ENCODE results near the gene GPHA2. TPM values are rescaled to one million over a fixed set of nuclear protein-coding genes. Genes with fewer than 3 reads are reported as not detected.
A peak's percentile ranks its signal among the peaks of the same experiment; 100 is the strongest.

GPHA2 gene
- total and polyA plus RNA-seq, 2 of the 13 experiments (the other 11 are each of a cell fraction or from before 2014, with no cell fraction given), result 13.0 to 19.1 TPM

DNA sequence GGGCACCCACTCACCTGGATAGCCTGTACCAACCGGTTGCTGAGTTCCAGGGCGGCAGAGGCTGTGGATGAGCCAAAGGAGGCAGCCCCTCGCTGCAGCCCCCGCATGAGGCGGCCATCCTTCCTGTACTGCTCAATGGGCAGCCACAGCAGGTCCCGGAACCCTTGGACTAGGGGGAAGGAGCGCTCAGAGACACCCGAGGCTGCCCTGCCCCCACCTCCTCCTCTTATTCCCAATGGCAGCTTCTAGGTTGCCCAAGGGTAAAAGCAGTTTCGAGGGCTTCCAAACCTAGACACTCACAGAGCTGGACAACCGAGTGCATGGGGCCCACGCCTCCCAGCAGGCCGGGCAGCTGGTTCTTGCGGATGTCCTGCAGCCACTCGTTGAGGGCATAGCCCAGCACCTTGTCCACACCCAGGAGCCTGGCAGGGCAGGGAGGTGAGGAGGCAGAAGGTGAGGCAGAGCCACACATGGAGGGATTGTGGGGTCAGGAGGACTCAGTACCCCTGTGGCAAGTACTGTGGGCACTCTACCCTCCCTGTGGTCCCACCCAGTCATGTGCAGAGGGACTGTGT is 39.2 kb downstream of the GPHA2 start:
- ATAC-seq, result no peak
- 80% methylated on average over 3 of the region's 14 CpGs for WGBS (ENCODE audit: low lambda C conversion rate)
- DNase-seq (ENCODE audit: low spot score), result no peak
- TF ChIP-seq ATRX (CRISPR knock-in tag; IDR thresholded peaks at IDR 0.05; ENCODE audit: borderline replicate concordance), result no peak
- Histone ChIP-seq H4K20me1 (ENCODE audit: insufficient read depth, low read length) (no peaks in the 10 kb centered on the region), H3K36me3 (replicated peaks in 1 of 2; ENCODE audit: control insufficient read depth in 1 of 2, insufficient read depth in 2 of 2, low read length in 2 of 2) (peaks cover 10 to 24% of the 10 kb centered on the region in 2 experiments; a peak in 4 of 5 replicates), H3K9me3 (ENCODE audit: low read length) (no peaks in the 10 kb centered on the region), H3K79me2 (ENCODE audit: insufficient read depth, low read length) (peaks cover 17% of the 10 kb centered on the region), H3K4me1 (ENCODE audit: insufficient read depth, low read length) (peaks cover 24% of the 10 kb centered on the region), H3K27ac (ENCODE audit: extremely low read length, insufficient read depth, low read length) (no peak overlapping the region), H3K4me2 (ENCODE audit: low read depth, low read length) (no peak overlapping the region), H3K9ac (ENCODE audit: insufficient read depth, low read depth, low read length) (no peak overlapping the region), H3K27me3 (ENCODE audit: control insufficient read depth in 1 of 2, insufficient read depth in 2 of 2, low read length in 2 of 2) (no peaks in the 10 kb centered on the region; a peak in 1 of 5 replicates), H2AFZ (ENCODE audit: low read length) (no peak overlapping the region), H3K4me3 (replicated peaks in 1 of 3; ENCODE audit: insufficient read depth in 1 of 3, low read depth in 2 of 3, low read length in 3 of 3) (no peak overlapping the region)
- in situ Hi-C loops (cut with HindIII; ENCODE audit: extremely low pct_ligation_motif_present, low pct_unique_long_range_greater_than_20kb) (no loop called here), intact Hi-C loops (cut with micrococcal nuclease; ENCODE audit: unreplicated experiment) (no loop called here)
- ChIA-PET CTCF (ENCODE audit: low intra/inter-chr PET ratio, low total read pairs) (no interaction called here), POLR2A (interaction anchor here (0.6 kb wide), 1 partner anchor 170 kb away, joined by 3 read pairs; no protein-coding TSS in a partner anchor)
- FAIRE-seq, result no peak
- BruUV-seq (replicated peaks), result no TSS peak

- peaks cover 7 to 17% of the 10 kb centered on the region in 2 experiments; a peak in 4 of 5 replicates for H3K36me3 ChIP-seq (replicated peaks in 1 of 2; ENCODE audit: control insufficient read depth in 1 of 2, insufficient read depth in 2 of 2, low read length in 2 of 2)
- no peaks in the 10 kb centered on the region; a peak in 1 of 5 replicates for H3K27me3 ChIP-seq (ENCODE audit: control insufficient read depth in 1 of 2, insufficient read depth in 2 of 2, low read length in 2 of 2)
- H3K9me3 ChIP-seq (ENCODE audit: low read length), result no peaks in the 10 kb centered on the region
- H3K9ac ChIP-seq (ENCODE audit: insufficient read depth, low read depth, low read length), result no peak overlapping the region
- TF ChIP-seq RBFOX2 (IDR thresholded peaks at IDR 0.05; ENCODE audit: low read depth, low read length) (peak; percentile 14; the same call in 1 of the 2 replicates), MAFF (IDR thresholded peaks at IDR 0.05; ENCODE audit: low read depth, low read length) (no peak), HNF1B (CRISPR knock-in tag; IDR thresholded peaks at IDR 0.05) (no peak), ZZZ3 (CRISPR knock-in tag; IDR thresholded peaks at IDR 0.05; ENCODE audit: borderline replicate concordance) (no peak)
- TF ChIP-seq, protein P1, sequence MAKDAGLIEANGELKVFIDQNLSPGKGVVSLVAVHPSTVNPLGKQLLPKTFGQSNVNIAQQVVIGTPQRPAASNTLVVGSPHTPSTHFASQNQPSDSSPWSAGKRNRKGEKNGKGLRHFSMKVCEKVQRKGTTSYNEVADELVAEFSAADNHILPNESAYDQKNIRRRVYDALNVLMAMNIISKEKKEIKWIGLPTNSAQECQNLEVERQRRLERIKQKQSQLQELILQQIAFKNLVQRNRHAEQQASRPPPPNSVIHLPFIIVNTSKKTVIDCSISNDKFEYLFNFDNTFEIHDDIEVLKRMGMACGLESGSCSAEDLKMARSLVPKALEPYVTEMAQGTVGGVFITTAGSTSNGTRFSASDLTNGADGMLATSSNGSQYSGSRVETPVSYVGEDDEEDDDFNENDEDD (CRISPR knock-in tag; IDR thresholded peaks at IDR 0.05; ENCODE audit: borderline replicate concordance), result no peak
- TF ChIP-seq, protein P2, sequence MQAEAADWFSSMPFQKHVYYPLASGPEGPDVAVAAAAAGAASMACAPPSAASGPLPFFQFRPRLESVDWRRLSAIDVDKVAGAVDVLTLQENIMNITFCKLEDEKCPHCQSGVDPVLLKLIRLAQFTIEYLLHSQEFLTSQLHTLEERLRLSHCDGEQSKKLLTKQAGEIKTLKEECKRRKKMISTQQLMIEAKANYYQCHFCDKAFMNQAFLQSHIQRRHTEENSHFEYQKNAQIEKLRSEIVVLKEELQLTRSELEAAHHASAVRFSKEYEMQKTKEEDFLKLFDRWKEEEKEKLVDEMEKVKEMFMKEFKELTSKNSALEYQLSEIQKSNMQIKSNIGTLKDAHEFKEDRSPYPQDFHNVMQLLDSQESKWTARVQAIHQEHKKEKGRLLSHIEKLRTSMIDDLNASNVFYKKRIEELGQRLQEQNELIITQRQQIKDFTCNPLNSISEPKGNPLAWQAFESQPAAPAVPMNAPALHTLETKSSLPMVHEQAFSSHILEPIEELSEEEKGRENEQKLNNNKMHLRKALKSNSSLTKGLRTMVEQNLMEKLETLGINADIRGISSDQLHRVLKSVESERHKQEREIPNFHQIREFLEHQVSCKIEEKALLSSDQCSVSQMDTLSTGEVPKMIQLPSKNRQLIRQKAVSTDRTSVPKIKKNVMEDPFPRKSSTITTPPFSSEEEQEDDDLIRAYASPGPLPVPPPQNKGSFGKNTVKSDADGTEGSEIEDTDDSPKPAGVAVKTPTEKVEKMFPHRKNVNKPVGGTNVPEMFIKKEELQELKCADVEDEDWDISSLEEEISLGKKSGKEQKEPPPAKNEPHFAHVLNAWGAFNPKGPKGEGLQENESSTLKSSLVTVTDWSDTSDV (CRISPR knock-in tag; IDR thresholded peaks at IDR 0.05), result 0 out of 2 replicates have a peak, but pooled peaks have one; percentile 69
- ChIA-PET POLR2A (interaction anchor here (3.5 to 3.9 kb wide), 3 partner anchors 25 to 50 kb away, joined by 20 to 26 read pairs (median 20); partner anchors contain the start of gene CDC42BPG), CTCF (ENCODE audit: low intra/inter-chr PET ratio, low total read pairs) (interaction anchor here (1.0 to 3.9 kb wide), 4 partner anchors 16 to 52 kb away, joined by 3 to 72 read pairs (median 6); no protein-coding TSS in a partner anchor)
- H4K20me1 ChIP-seq (ENCODE audit: insufficient read depth, low read length), result peaks cover 6% of the 10 kb centered on the region; the same call in 1 of the 2 replicates
- in situ Hi-C loops (cut with HindIII; ENCODE audit: extremely low pct_ligation_motif_present, low pct_unique_long_range_greater_than_20kb), result loop anchor here (5.0 kb wide), 2 partner anchors 48 to 108 kb away; no protein-coding TSS in a partner anchor
- no peak for FAIRE-seq
- no TSS peak for BruUV-seq (replicated peaks)
- peak overlapping the region; percentile 94; the same call in 1 of the 2 replicates for H3K4me2 ChIP-seq (ENCODE audit: low read depth, low read length)
- H3K79me2 ChIP-seq (ENCODE audit: insufficient read depth, low read length), result peaks cover 27% of the 10 kb centered on the region
- ATAC-seq, result no peak
- DNase-seq (ENCODE audit: low spot score), result no peak
- no peak overlapping the region; a peak in 1 of 6 replicates for H3K4me3 ChIP-seq (replicated peaks in 1 of 3; ENCODE audit: insufficient read depth in 1 of 3, low read depth in 2 of 3, low read length in 3 of 3)
- intact Hi-C loops (cut with micrococcal nuclease; ENCODE audit: unreplicated experiment), result loop anchor here (1.0 kb wide), 2 partner anchors 25 to 48 kb away; no protein-coding TSS in a partner anchor
- H3K27ac ChIP-seq (ENCODE audit: extremely low read length, insufficient read depth, low read length), result no peak overlapping the region
- 82% methylated on average over 6 of the region's 39 CpGs for WGBS (ENCODE audit: low lambda C conversion rate)
- peaks cover 40% of the 10 kb centered on the region for H3K4me1 ChIP-seq (ENCODE audit: insufficient read depth, low read length)
- H2AFZ ChIP-seq (ENCODE audit: low read length), result no peak overlapping the region
Observed at GRCh38 chr11:64894812-64895452, 40.8 kb downstream of the GPHA2 start.

Data from HepG2 (cell line).